Stimulated activated effector memory CD8-positive, alpha-beta T cell treated with anti-CD3 and anti-CD28 coated beads, Interleukin-12 subunit alpha, Interleukin-12 subunit beta, amount 100 ng/mL, for 72 hours (primary cell): ENCODE measurements around the gene ZNF764.
"Not testable (repeated sequence)": the region's sequence is repeated elsewhere in the genome, so short reads cannot be mapped to it uniquely, and the experiment has no call there.

ENCODE experiments used
- ATAC-seq: fragments of 150-1000 bp; cut with Tn5 transposase; 2 replicates; pipeline ENCODE4 v1.10.0; 2021
- DNase-seq, 2 donors: peaks; one replicate each; pipeline ENCODE4 v3.0.0; 2021 to 2022; ENCODE audit warnings: low spot score in 2 of 2
- H3K27ac Mint-ChIP-seq: one replicate; pipeline ENCODE4 v1.8.0; 2022; ENCODE audit warnings: mild to moderate bottlenecking, mixed read lengths
- H3K36me3 Mint-ChIP-seq: one replicate; pipeline ENCODE4 v1.8.0; 2022; ENCODE audit warnings: mild to moderate bottlenecking, mixed read lengths
- H3K4me1 Mint-ChIP-seq: one replicate; pipeline ENCODE4 v1.8.0; 2022; ENCODE audit warnings: mixed read lengths
- H3K4me3 Mint-ChIP-seq: one replicate; pipeline ENCODE4 v1.8.0; 2022; ENCODE audit warnings: mild to moderate bottlenecking, mixed read lengths
- H3K9me3 Mint-ChIP-seq: one replicate; pipeline ENCODE4 v1.8.0; 2022; ENCODE audit warnings: mixed read lengths

ZNF764 gene

DNA sequence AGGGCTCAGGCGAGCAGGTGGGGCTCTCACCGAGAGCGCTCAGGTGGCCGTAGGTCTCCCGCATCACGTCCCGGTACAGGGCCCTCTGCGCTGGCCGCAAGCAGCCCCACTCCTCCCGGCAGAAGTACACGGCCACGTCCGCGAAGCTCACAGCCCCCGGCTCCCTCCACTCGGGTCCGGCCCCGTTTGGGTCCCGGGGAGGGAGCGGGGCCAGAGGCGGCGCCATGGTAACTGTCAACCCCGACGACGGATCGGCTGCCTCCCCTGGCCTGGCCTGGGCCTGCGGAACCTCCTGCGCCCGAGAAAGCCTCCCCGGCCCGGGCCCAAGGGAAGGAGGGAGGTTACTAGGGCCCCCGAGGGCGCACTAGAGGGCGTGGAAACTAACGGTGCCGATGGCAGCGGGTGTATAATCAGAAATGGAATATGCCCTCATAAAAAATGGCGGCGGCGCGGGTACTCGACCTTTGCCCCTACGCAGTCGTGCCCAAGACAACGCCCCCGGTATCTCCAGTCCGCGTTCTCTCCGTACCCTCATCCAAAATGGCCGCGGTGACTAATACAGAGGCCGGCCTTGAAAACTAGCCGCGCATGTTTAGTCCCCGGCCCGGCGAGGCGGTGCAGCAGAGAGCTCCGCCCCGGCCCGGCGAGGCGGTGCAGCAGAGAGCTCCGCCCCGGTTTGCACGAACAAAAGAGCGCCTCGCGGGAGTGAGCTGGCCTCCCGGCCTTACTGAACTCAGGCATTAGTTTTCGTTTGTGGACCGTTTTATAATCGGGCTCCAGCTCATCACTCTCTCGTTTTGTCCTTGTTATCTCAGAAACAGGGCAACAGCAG, at the start of gene ZNF764:
Gene ZNF764 (minus strand): TSS at position 418 of the 832 bp plus-strand sequence. CDS start 192 bp downstream, at position 226.
- DNase-seq (peak; percentile 91 to 97), ATAC-seq (peak; percentile 96)
- Mint-ChIP-seq H3K4me1 (peaks cover 46% of the 10 kb centered on the region), H3K27ac (peak within 1 kb of the TSS; percentile 94), H3K4me3 (peak within 1 kb of the TSS; percentile 84), H3K9me3 (no peaks in the 10 kb centered on the region), H3K36me3 (peaks cover 56% of the 10 kb centered on the region)

DNA sequence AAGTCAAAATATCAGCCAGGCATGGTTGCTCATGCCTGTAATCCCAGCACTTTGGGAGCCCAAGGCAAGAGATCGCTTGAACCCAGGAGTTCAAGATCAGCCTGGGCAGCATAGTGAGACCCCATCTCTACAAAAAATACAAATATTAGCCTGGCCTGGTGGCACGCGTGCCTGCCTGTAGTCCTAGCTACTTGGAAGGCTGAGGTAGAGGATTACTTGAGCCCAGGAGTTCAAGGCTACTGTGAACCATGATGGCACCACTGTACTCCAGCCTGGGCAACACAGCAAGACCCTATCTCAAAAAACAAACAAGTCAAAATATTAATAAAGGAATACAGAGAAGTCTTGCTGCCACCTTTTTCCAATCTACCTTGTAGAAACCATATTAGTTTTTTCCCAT, 47.8 kb upstream of the ZNF764 start:
- no peak overlapping the region for H3K27ac Mint-ChIP-seq
- H3K36me3 Mint-ChIP-seq = peaks cover 72% of the 10 kb centered on the region
- no peak for ATAC-seq
- no peak for DNase-seq
- H3K9me3 Mint-ChIP-seq = no peaks in the 10 kb centered on the region
- H3K4me1 Mint-ChIP-seq = peaks cover 17% of the 10 kb centered on the region
- no peak overlapping the region for H3K4me3 Mint-ChIP-seq

GRCh38 chr16:30605158-30605557, 47.0 kb upstream of the ZNF764 start:
- Mint-ChIP-seq H3K36me3 (peaks cover 68% of the 10 kb centered on the region), H3K9me3 (no peaks in the 10 kb centered on the region), H3K4me1 (peaks cover 12% of the 10 kb centered on the region), H3K27ac (no peak overlapping the region), H3K4me3 (no peak overlapping the region)
- no peak for DNase-seq
- no peak for ATAC-seq

GRCh38 chr16:30604316-30604947, 46.3 kb upstream of the ZNF764 start:
- no peak for ATAC-seq
- no peak overlapping the region for H3K4me3 Mint-ChIP-seq
- no peak overlapping the region for H3K27ac Mint-ChIP-seq
- H3K9me3 Mint-ChIP-seq = no peaks in the 10 kb centered on the region
- DNase-seq = no peak
- H3K36me3 Mint-ChIP-seq = peaks cover 65% of the 10 kb centered on the region
- H3K4me1 Mint-ChIP-seq = peaks cover 11% of the 10 kb centered on the region

DNA sequence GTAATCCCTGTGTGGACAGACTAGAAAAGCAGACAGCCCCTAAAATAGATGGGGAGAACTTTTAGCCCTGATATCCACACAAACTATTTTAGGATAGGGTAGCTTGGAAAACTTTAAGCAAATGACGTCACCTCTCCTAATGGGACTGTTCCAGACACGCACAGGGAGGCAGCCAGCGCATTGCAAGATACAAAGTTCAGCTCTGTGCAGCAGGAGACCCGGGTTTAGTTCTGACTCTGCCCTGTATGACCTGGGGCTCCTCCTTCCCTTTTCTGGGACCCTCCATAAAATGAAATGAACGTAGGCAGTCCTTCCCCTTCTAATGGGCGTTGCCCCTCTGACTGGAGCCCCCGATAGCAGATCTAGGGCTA, 45.8 kb upstream of the ZNF764 start:
- Mint-ChIP-seq H3K36me3 (peaks cover 61% of the 10 kb centered on the region), H3K9me3 (no peaks in the 10 kb centered on the region), H3K27ac (no peak overlapping the region), H3K4me1 (peaks cover 8% of the 10 kb centered on the region), H3K4me3 (no peak overlapping the region)
- DNase-seq (no peak), ATAC-seq (no peak)

DNA sequence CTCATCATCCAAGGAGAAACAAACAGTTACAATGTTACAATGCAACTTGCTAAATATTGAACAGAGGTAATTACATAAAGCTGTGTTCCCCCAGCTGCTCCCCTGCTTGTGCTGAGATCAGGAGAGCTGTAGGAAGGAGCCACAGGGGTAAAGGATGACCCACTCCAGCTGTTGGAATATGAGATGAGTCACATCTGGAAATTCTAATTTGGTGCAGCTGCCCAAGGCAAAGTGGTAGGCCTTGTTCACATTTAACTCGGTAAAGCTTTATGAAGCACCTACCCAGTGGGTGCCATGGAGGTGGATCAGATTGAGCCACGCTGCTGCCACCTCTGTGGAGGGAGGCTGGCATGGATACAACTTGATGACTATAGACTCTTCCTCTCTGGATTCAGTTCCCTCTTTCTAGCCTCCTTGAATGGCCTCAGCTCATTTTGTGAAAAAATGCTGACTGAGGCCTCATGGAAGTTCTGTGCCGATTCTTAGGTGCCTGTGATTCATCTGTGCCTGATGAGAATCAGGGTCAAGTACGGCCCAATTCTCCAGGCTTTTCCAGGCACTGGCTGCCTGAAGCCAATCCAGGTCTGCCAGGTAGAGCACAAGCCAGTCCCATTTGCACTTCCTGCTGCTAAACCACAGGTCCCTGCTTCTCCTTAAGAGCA, 44.6 kb upstream of the ZNF764 start:
- Mint-ChIP-seq H3K4me3 (no peak overlapping the region), H3K4me1 (peaks cover 3% of the 10 kb centered on the region), H3K27ac (peak overlapping the region; percentile 9), H3K9me3 (no peaks in the 10 kb centered on the region), H3K36me3 (peaks cover 51% of the 10 kb centered on the region)
- no peak for DNase-seq
- no peak for ATAC-seq

- Mint-ChIP-seq H3K9me3 (no peaks in the 10 kb centered on the region), H3K4me3 (no peak overlapping the region), H3K36me3 (peaks cover 43% of the 10 kb centered on the region), H3K27ac (peak overlapping the region; percentile 9), H3K4me1 (no peaks in the 10 kb centered on the region)
- DNase-seq (no peak), ATAC-seq (no peak)
Observed at GRCh38 chr16:30601966-30602365, 43.8 kb upstream of the ZNF764 start.

DNA sequence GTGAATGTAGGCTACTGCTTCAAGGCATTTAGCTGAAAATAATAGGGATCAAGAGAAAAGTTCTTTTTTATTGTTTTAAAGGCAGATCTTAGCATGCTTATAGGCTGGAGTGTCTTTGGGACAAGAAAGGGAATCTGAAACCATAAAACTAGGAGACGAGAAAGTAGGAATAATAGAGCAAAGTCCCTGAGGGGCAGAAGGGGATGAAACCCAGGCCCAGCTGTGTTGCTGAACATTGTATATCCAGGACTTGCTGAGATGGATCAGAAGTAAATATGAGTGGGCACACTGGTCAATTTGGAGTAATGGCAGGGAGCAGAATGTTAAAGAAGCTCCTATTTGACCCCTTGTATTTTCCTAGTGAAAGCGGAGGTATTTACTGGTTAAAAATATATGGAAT, 42.8 kb upstream of the ZNF764 start:
- H3K27ac Mint-ChIP-seq = peak overlapping the region; percentile 48
- no peak overlapping the region for H3K4me3 Mint-ChIP-seq
- no peaks in the 10 kb centered on the region for H3K4me1 Mint-ChIP-seq
- peaks cover 32% of the 10 kb centered on the region for H3K36me3 Mint-ChIP-seq
- no peaks in the 10 kb centered on the region for H3K9me3 Mint-ChIP-seq
- ATAC-seq (no peak), DNase-seq (no peak)

GRCh38 chr16:30600215-30600614, 42.0 kb upstream of the ZNF764 start:
- H3K4me3 Mint-ChIP-seq = no peak overlapping the region
- DNase-seq (no peak), ATAC-seq (no peak)
- peak overlapping the region; percentile 48 for H3K27ac Mint-ChIP-seq
- no peaks in the 10 kb centered on the region for H3K9me3 Mint-ChIP-seq
- peaks cover 25% of the 10 kb centered on the region for H3K36me3 Mint-ChIP-seq
- H3K4me1 Mint-ChIP-seq = no peaks in the 10 kb centered on the region

DNA sequence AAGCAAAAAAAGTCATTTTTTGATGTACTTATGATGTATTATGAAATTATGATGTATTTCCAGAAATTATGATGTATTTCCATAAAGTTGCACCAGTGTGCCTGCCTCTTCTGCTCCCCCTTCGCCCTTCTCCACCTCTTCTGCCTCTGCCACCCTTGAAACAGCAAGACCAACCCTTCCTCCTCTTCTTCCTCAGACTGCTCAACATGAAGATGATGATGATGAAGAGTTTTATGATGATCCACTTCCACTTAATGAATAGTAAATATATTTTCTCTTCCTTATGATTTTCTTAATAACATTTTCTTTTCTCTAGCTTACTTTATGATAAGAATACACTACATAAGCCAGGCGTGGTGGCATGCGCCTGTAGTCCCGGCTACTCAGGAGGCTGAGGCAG, 34.7 kb upstream of the ZNF764 start:
- Mint-ChIP-seq H3K4me3 (no peak overlapping the region), H3K36me3 (peaks cover 5% of the 10 kb centered on the region), H3K9me3 (no peaks in the 10 kb centered on the region), H3K4me1 (no peaks in the 10 kb centered on the region), H3K27ac (no peak overlapping the region)
- ATAC-seq (no peak), DNase-seq (no peak)

- H3K4me3 Mint-ChIP-seq, DNase-seq, H3K27ac Mint-ChIP-seq, H3K4me1 Mint-ChIP-seq, ATAC-seq, H3K9me3 Mint-ChIP-seq: not testable (repeated sequence)
- peaks cover 15% of the 10 kb centered on the region for H3K36me3 Mint-ChIP-seq
Observed at GRCh38 chr16:30590869-30591268, 32.7 kb upstream of the ZNF764 start.

GRCh38 chr16:30589582-30589981, 31.4 kb upstream of the ZNF764 start:
- not testable (repeated sequence) for H3K4me3 Mint-ChIP-seq, H3K27ac Mint-ChIP-seq, ATAC-seq, H3K9me3 Mint-ChIP-seq, DNase-seq
- Mint-ChIP-seq H3K36me3 (peaks cover 24% of the 10 kb centered on the region), H3K4me1 (peaks cover 13% of the 10 kb centered on the region)

DNA sequence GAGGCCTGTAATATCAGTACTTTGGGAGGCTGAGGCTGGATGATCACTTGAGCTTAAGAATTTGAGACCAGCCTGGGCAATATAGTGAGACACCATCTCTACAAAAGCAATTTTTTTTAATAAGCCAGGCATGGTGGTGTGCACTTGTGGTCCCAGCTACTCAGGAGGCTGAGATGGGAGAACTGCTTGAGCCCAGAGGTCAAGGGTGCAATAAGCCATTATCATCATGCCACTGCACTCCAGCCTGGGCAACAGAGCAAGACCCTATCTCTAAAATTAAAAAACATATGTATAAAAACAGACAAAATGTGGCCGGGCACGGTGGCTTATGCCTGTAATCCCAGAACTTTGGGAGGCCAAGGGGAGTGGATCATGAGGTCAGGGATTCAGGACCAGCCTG, 30.5 kb upstream of the ZNF764 start:
- Mint-ChIP-seq H3K4me3 (no peak overlapping the region), H3K9me3 (no peaks in the 10 kb centered on the region), H3K36me3 (peaks cover 26% of the 10 kb centered on the region), H3K4me1 (peaks cover 14% of the 10 kb centered on the region), H3K27ac (no peak overlapping the region)
- ATAC-seq = no peak
- no peak for DNase-seq

GRCh38 chr16:30585400-30586191, 27.4 kb upstream of the ZNF764 start, which contains the start of gene ZNF785:
Gene ZNF785 (minus strand): TSS chr16:30585697. CDS start chr16:30585611, 86 bp downstream.
- Mint-ChIP-seq H3K36me3 (peaks cover 51% of the 10 kb centered on the region), H3K27ac (peak within 1 kb of the TSS; percentile 94), H3K9me3 (no peaks in the 10 kb centered on the region), H3K4me3 (peak within 1 kb of the TSS; percentile 87), H3K4me1 (peaks cover 20% of the 10 kb centered on the region)
- DNase-seq (peak; percentile 72 to 92), ATAC-seq (peak; percentile 98)

DNA sequence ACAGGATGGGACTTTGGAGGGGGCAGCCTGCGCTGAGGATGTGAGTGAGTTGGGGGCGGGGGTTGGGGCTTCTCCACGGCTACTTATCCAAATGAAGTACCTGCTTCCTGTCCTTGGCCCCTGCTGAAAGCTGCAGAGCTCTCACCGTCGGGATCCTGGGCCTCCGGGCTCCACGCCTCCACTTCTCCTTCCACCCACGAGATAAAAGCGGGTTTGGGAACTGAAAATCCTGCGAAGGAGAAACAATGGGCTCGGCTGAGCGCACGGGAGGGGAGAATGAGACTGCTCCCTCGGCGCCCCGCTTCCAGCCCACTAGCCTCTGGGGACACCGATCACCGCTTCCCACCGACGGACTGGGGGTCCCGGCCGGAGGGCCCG, 26.8 kb upstream of the ZNF764 start:
- H3K9me3 Mint-ChIP-seq = no peaks in the 10 kb centered on the region
- DNase-seq (no peak), ATAC-seq (peak; percentile 39)
- peak overlapping the region; percentile 87 for H3K4me3 Mint-ChIP-seq
- peaks cover 20% of the 10 kb centered on the region for H3K4me1 Mint-ChIP-seq
- H3K27ac Mint-ChIP-seq = peak overlapping the region; percentile 94
- peaks cover 57% of the 10 kb centered on the region for H3K36me3 Mint-ChIP-seq
